Right lobe of liver (tissue), 6 donors: ENCODE measurements around the gene ULK4. TPM values are rescaled to one million over a fixed set of nuclear protein-coding genes. Genes with fewer than 3 reads are reported as not detected.

Experiments used
- ATAC-seq, 4 donors: fragments of 200-7000 bp; cut with Tn5 transposase; one replicate each; pipeline ENCODE4 v1.9.1; 2020; ENCODE audit warnings: mild to moderate bottlenecking in 4 of 4, moderate library complexity in 4 of 4
- DNase-seq, 3 donors: peaks; one replicate each; pipeline ENCODE4 v3.0.0-alpha.2; 2020
- H3K27ac ChIP-seq, 3 donors: fragments of 200-600 bp; one replicate each; pipeline ENCODE4 v1.8.0; 2022
- H3K27me3 ChIP-seq, 2 donors: fragments of 200-600 bp; one replicate each; pipeline ENCODE4 v1.8.0; 2022
- H3K36me3 ChIP-seq, 4 donors: fragments of 200-600 bp; sonication (generic) in 1 of 4; one replicate each; pipeline versions ENCODE4 v1.5.1 to v1.8.0; 2017 to 2022; ENCODE audit warnings: control low read depth in 1 of 4
- H3K4me1 ChIP-seq, 4 donors: fragments of 200-600 bp; sonication (generic) in 1 of 4; one replicate each; pipeline versions ENCODE4 v1.5.1 to v1.8.0; 2017 to 2022; ENCODE audit warnings: control low read depth in 1 of 4
- H3K4me3 ChIP-seq, 3 donors: fragments of 200-600 bp; one replicate each; pipeline ENCODE4 v1.8.0; 2022
- H3K9me3 ChIP-seq, 4 donors: fragments of 200-600 bp; sonication (generic) in 1 of 4; one replicate each; pipeline versions ENCODE4 v1.5.1 to v1.8.0; 2017 to 2022; ENCODE audit warnings: control low read depth in 1 of 4
- CTCF ChIP-seq, 4 donors: fragments of 200-600 bp in 3 of 4; fragments of 450-650 bp in 1 of 4; IDR thresholded peaks; one replicate each; pipeline versions ENCODE4 v1.5.1 to v1.8.0; 2016 to 2022; ENCODE audit warnings: antibody characterized with exemption in 4 of 4, mild to moderate bottlenecking in 2 of 4
- POLR2A ChIP-seq: fragments of 450-650 bp; IDR thresholded peaks from one replicate; pipeline ENCODE4 v1.6.1; 2017; ENCODE audit warnings: antibody characterized with exemption, mild to moderate bottlenecking
- WGBS: methylation state at CpG from one replicate; pipeline ENCODE4 v1.1.6; 2018; ENCODE audit warnings: low coverage, low lambda C conversion rate; ENCODE audit not compliant: insufficient coverage; ENCODE audit errors: missing lambda C conversion rate; 5-methylcytosine and 5-hydroxymethylcytosine counted together
- intact Hi-C, 2 donors: fragments of 100-400 bp; cut with DNase I; formaldehyde crosslinking; loops; one replicate each; pipeline versions ENCODE4 v1.11.2 to v1.14.1; 2022
- total RNA-seq, 6 experiments: library from RNA; depleted of rRNA in 2 of 6; stranded (reverse); fragments of >200 nt in 2 of 6; fragmentation: NEBNext Ultra II Directional in 3 of 6; extraction: Animal tissue kit (Norgen Biotek cat#: 25700) in 3 of 6; gene quantifications; one replicate each; pipeline versions ENCODE4 v1.1.0 to v1.2.4, GENCODE V29; 2016 to 2023
- donor health status: DM: no; HTN: yes; CAD: no.
- donor health status: DM: no; HTN: no; CAD: no.
- donor health status: DM: no; HTN: no; CAD: no.
- donor health status: DM: no; HTN: yes; CAD: no.
- donor health status: DM: no; HTN: yes; CAD: no.

ULK4 gene
- total RNA-seq, 6 experiments from 2014 or later: 2.8 to 5.6 (median 4.9) TPM

GRCh38 chr3:41972802-41973201, 10.9 kb upstream of the ULK4 start:
- no peak overlapping the region for H3K27ac ChIP-seq
- no peak for DNase-seq
- no peaks in the 10 kb centered on the region for H3K27me3 ChIP-seq
- H3K4me1 ChIP-seq: no peaks in the 10 kb centered on the region
- WGBS: 73% methylated on average over 3 of the region's 5 CpGs
- H3K36me3 ChIP-seq: no peaks in the 10 kb centered on the region
- TF ChIP-seq CTCF (IDR thresholded peaks at IDR 0.05): no peak
- no peak for TF ChIP-seq POLR2A
- no peak for ATAC-seq
- no peaks in the 10 kb centered on the region for H3K9me3 ChIP-seq
- intact Hi-C loops: no loop called here
- no peak overlapping the region for H3K4me3 ChIP-seq

- DNase-seq (no peak), ATAC-seq (no peak)
- no peaks in the 10 kb centered on the region for H3K36me3 ChIP-seq
- H3K9me3 ChIP-seq: no peaks in the 10 kb centered on the region
- WGBS: 74% methylated on average over 6 of the region's 6 CpGs
- no peaks in the 10 kb centered on the region for H3K27me3 ChIP-seq
- H3K4me3 ChIP-seq: no peak overlapping the region
- intact Hi-C loops: no loop called here
- no peak overlapping the region for H3K27ac ChIP-seq
- peaks cover 0 to under 1% (median 0%) of the 10 kb centered on the region in 4 donors for H3K4me1 ChIP-seq
- no peak for TF ChIP-seq POLR2A
- no peak for TF ChIP-seq CTCF (IDR thresholded peaks at IDR 0.05)
These were observed 4.3 kb upstream of the ULK4 start for GRCh38 chr3:41966206-41966605.

- peaks cover 0 to 7% (median 4%) of the 10 kb centered on the region in 4 donors for H3K4me1 ChIP-seq
- intact Hi-C loops: no loop called here
- no peaks in the 10 kb centered on the region for H3K36me3 ChIP-seq
- TF ChIP-seq POLR2A (no peak), CTCF (IDR thresholded peaks at IDR 0.05) (no peak)
- H3K9me3 ChIP-seq: no peaks in the 10 kb centered on the region
- 80% methylated on average over 8 of the region's 10 CpGs for WGBS
- H3K27me3 ChIP-seq: no peaks in the 10 kb centered on the region
- H3K27ac ChIP-seq: no peak overlapping the region
- ATAC-seq: no peak
- DNase-seq: peak in 2 of 3 donors; percentile 23 to 51
- H3K4me3 ChIP-seq: no peak overlapping the region
These were observed 1.9 kb upstream of the ULK4 start for GRCh38 chr3:41963823-41964222.

- WGBS: 18% methylated on average over 4 of the region's 45 CpGs
- Histone ChIP-seq H3K27ac (peak overlapping the region; percentile 31 to 60 (median 56)), H3K4me3 (peak overlapping the region; percentile 71 to 93 (median 78)), H3K27me3 (no peaks in the 10 kb centered on the region), H3K4me1 (peaks cover 0 to 7% (median 4%) of the 10 kb centered on the region in 4 donors), H3K9me3 (no peaks in the 10 kb centered on the region), H3K36me3 (no peaks in the 10 kb centered on the region)
- DNase-seq (peak; percentile 49 to 64 (median 54)), ATAC-seq (peak; percentile 5 to 43 (median 11))
- TF ChIP-seq CTCF (IDR thresholded peaks at IDR 0.05) (no peak), POLR2A (no peak)
- intact Hi-C loops: no loop called here
These were observed 815 bp downstream of the ULK4 start for GRCh38 chr3:41960826-41961750.
